Frontal cortex (tissue), 4 donors: ENCODE measurements around the gene EEFSEC. TPM values are rescaled to one million over a fixed set of nuclear protein-coding genes. Genes with fewer than 3 reads are reported as not detected.

ENCODE experiments used
- DNase-seq, 2 donors: peaks; one replicate each; pipeline ENCODE4 v3.0.0; 2012; ENCODE audit warnings: low spot score in 2 of 2
- FAIRE-seq: peaks from 2 replicates; lab custom pipeline; 2012; peaks lifted over from hg19 to GRCh38; lab: Jason Lieb, UNC
- total RNA-seq: library from RNA; depleted of rRNA; stranded (reverse); fragments of >200 nt; gene quantifications from one replicate; pipeline ENCODE4 v1.2.3, GENCODE V29; 2014
- donor health status: control.
- donor health status: control.
- donor health status: control.

EEFSEC gene
- total RNA-seq, 1 donor from 2014 or later = 7.7 TPM

DNA sequence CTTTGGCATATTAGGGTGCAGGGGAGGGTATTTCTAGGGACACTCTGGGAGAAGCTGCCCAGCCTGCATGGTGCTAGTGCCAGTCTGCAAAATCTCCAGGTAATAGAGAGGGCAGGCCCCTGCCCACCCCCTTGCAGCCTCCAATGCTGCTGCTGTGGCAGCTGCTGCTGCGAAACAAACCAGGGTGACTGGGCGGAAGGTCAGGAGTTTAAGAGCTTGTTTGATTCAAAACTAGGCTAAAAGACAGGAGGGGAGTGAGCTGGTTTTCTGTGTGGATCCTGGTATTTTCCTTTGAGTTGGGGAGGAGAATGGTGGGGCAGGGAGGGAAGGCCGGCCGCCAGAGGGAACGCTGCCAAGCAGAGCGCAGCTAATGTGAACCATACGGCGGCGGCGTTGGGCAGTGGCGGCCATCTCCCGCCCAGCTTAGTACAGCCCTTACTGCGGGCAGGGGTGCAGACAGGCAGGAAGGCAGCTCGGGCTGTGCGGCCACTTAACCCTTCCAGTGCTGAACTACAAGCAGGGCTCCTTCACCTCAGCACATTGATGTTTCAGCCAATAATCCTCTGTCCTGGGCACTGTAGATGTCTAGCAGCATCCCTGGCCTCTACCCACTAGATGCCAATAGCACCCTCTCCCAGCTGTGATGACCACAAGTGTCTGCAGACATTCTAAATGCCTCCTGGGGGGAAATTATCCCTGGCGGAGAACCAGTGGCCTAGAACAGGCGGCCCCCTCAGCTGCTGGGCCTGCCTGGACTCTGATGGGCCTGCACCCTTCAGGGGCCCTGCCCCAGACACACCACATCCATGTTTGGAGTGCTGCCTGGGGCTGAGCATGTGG lies 125.7 kb downstream of the EEFSEC start:
- DNase-seq (peak in 1 of 2 donors; percentile 44), FAIRE-seq (no peak)

DNA sequence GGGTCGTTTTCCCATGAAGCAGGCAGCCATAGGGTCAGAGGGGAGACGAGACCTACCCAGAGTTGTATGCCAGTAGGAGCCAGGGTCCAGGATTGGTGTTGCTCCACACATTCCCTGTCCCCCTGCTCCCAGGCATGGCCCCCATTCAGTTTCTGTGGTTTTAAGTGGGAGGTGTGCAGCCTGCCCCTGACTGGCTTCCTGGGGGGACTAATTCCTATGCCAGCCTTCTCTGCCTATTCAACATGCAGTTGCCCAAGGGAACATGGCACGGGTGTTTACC lies 126.3 kb downstream of the EEFSEC start:
- no peak for DNase-seq
- FAIRE-seq = no peak

DNA sequence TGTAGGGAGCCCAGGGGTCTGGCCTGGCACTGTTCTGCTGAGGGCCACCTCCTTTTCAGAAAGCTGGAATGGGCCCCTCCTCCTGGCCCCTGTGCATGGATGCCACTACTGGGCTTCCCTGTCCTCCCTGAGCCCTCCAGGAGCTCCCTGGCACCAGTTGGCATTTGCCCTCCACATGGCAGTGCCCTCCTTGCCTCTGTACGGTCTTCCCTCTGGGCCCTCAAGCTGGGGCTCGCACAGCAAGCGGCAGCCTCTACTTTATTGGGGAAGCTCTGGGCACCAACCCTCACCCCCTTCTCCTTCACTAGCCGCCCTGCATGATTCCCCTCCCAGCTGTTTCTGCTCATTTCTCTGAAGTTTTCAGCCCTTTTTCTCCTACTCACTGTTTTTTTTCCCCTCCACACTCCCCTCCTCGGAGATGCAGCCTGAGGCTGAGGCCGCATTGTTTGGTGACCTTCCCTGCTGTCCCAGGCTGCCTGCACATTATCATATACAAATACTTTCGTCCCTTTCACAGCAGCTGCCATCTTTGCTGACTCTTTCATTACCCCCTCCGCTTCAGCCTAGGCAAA lies 127.3 kb downstream of the EEFSEC start:
- no peak for FAIRE-seq
- DNase-seq = no peak

DNA sequence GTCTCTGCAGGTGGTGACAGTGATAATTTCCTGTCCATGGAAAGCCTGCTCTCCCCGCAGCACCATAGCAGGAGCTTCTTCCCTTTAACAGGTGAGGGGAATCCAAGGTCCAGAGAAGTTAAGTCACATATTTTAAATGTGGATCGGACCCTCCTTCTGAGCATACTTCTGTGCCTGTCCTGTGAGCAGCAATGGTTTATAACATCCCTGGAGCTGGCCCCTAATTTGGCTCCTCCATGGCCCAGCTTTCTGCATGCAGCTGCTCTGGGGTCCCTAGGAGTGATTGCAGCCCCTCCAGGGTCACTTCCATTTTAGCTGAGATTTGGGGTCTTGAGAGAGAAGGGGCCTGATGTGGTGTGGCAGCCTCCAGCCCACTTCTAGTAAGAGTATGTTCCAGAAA lies 127.8 kb downstream of the EEFSEC start:
- DNase-seq = no peak
- no peak for FAIRE-seq

DNA sequence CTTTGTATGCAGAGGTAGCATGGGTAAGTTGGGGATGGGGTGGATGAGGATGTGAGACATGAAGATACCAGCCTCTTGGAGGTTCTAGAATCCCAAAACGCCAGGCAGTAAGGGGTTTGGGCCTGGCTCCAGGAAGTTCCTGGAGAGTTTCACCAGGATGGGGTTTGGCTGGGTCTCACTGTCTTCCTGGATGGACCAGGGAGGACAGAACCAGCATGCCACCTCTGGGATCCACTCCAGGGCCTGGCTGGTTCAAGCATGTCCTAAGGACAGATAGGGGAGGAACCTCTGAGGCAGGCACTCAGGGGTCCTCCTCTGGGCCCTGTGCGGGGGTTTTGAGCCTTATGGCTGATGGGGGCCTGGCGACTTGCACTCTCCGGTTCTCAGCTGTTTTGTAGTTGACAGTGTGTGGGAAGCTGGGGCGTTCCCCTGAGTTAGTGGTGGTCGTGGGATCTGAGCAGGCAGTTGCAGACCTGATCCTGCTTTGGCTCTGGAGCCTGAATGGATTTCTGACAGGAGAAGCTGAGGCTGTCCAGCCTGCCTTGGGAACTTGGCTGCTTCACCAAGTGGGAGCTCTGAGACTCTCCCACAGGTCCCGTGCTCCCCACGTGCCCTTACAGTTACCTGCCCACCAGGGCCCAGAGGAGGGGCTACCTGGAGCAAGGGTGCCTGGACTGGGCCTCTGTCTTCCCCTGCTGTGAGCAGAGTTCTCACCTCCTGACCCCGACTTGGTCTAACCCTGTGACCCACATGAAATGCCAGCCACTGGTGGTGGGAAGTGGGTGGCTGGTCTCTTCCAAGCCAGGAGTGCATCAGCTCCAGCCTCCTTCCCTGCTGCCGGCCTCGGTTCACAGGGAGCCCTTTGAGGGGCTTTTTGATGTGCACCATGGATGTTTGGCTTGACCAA lies 128.4 kb downstream of the EEFSEC start:
- no peak for FAIRE-seq
- no peak for DNase-seq

DNA sequence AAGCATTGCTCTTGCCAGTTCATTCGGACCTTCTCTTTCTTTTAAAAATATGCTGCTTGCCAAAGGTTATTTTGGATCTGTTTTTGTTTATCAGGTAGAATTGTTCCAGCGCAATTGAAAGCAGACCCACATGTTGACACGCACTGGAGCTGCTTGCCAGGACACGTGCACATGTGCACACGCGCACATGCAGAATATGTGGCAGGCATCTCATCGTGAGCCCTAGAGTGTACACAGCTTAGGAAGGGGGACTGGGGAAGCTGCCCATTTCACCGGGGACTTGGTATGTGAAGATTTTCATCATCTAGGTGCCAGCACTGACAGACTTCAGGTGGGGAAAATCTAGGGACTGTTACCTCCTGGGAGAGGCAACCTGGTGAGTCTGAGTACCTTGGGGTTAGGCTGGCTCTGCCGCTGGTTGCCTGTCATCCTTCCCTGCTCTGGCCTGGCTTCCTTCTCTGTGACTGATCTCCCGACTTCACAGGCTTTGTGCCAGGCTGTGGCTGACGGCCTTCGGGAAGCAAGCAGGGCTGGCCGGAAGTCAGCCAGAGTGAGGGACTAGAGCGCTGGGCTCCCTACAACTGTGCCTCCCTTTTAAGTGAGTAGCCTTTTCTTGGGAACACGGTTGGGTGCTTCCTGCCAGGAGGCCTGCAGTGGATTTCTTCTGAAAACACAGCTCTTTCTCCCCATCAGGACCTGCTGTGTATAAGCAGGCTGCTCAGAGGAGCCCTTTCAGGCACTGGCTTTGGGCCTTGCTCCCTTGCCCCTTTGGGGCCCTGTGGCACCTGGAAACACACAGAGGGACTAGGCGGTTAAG lies 129.3 kb downstream of the EEFSEC start:
- FAIRE-seq = no peak
- no peak for DNase-seq

DNA sequence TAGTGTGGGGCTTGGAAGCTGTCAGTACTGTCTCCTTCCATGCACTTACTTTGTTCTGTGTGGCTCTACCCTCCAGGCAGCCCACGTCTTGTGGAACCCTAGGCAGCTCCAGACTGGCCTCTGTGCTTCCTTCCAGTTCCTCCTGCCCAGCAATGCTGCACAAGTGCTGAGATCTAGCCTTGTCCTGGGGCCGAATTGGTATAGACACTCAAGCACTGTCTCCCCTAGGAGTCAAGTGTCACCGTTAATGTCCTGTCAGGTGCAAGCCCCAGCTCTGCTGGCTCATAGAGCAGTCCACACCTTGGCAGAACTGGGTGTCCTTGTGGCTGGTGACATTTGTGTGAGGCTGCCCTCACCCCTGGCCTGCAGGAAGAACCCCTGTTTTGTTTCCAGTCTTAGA lies 130.1 kb downstream of the EEFSEC start:
- FAIRE-seq (no peak), DNase-seq (no peak)

DNA sequence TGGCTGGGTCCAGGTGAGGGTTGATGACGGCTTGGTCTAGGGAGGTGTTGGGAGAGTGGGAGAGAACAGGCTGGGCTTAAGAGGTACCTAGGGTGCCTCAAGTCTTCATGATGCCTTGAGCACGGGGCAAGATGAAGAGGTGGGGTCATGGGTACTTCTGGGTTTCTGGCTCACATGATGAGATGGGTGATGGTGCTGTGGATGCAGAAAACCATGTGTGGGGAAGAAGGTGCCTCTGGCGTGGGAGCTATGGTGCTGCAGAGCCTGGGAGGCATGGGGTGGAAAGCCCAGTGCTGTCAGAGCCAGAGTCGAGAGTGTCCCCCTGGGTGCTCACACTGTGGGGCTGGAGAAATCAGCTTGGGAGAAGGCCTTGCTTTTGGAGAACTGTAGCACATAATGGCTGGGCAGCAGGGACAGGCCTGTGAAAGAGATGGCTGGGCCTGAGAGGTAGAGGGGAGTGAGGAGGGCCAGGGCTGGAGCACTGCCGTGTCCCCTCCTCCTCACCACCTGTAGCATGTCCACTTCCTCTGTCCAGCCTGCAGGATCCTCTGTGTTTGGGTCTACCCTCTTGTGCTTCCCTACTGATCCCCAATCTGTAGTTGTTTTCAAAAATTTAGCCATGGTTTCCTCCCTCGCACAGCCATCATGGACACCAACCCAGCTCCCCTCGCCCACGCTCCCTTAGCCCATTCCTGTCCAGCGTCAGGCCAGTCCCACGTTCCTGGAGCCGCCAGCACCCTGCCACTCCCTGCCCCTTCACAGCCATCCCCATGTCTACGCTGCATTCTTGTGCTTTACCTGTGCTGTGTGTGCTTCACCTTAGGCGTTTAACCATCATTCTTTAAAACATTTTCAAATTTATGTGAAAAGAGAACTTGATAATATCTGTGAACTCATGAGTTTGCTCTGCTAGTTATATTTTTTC lies 132.0 kb downstream of the EEFSEC start:
- FAIRE-seq (no peak), DNase-seq (no peak)

DNA sequence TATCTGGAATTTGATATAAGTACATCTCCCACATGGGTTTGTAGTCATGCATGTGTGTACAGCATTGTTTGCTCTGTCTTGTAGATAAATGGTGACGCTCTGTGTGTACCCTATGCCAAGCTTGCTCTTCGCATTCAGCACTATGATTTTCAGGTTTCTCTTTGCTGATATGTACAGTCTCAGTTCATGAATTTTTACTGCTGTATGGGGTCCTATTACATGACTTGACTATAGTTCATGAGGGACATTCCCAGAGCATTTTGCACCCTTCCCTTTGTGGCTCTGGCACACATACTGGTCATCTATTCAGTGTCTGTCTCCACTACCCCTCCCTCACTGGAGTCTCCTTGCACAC lies 132.7 kb downstream of the EEFSEC start:
- FAIRE-seq = no peak
- DNase-seq = no peak

DNA sequence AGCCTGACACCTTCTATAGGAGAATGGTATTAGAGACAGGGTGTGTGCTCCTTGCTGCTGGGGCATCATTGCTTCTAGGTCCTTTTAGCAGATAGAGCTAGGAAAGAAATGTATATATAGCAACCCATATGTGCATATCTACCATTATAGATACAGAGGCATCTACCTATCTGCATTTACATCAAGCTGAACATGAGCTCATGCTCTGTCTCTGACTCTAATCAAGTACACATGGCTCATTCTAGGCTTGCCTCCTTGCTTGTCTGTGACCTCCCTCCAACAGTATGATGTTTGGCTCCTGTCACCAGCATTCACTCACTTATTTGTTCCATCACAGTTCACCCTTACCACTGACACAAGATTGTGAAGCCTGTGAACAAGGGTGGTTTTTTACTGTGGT lies 133.4 kb downstream of the EEFSEC start:
- no peak for DNase-seq

DNA sequence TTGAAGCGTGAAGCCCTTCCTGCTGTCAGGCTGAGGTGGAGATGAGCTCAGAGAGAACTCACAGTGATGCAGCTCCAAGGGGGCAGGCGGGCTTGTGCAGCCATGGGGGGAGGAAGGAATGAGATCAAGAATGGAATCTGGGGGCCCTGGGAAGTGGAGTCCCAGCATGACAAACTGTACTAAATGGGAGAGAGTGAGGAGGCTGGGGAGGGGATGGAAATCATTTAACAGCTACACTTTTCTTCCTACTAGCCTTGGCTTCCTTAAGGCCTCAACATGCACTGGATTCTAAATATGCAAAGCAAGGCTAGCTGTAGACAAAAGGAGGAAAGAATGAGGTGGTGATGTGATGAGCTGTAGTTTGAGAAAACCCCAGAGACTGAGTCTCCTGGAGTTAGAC lies 133.9 kb downstream of the EEFSEC start:
- FAIRE-seq = no peak
- DNase-seq = no peak

More for the DNA sequence above, 133.4 kb downstream of the EEFSEC start:
- no peak for FAIRE-seq

DNA sequence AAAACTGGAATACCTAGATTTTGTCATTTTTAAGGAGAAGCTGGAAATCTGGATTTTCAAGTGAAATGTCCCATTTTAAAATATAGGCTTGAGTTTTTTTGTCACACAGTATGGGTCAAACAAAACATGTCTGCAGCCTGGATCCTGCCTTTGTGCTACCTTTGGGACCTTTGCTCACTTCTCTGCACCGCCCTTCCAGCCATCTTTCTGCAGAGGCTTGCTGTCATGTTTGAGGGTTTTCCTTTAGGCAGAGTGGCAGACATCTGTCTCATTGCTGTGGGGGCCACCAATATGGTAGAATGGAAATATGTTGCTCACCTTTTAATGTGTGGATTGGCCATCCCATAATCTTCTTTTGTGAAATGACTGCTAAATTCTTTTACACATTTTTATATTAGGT lies 136.3 kb downstream of the EEFSEC start:
- DNase-seq (no peak), FAIRE-seq (no peak)

DNA sequence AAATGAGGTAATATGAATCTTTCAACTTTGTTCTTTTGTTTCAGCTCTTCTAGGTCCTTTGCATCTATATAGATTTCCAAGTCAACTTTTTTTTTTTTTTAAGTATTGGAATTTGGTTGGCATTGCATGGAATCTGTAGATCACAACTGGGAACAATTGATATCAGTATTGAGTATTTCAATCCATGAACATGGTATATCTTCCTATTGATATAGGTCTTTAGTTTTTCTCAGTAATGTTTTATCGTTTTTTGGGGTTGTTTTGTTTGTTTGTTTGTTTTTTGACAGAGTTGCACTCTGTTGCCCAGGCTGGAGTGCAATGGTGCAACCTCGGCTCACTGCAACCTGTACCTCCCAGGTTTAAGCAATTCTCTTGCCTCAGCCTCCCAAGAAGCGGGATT lies 137.2 kb downstream of the EEFSEC start:
- FAIRE-seq (no peak), DNase-seq (no peak)

DNA sequence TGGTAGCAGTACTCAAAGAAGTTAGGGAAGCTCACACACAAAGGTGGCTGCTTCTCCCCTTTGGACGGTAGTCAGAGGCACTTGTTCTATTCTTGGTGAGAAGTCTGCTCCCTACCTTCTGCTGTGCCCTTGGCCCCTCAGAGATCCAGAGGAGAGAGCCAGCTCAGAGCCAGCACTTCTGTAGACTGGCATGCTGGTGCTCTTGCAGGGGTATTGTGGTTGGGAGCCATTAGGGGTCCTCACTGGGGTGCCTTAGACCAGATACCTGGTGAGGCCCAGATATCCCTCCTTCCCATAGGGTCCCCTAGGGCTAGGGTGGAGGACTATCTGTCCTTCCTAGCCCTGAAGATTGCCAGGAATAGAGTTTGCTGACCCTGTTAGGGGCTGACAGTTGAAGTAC lies 140.6 kb downstream of the EEFSEC start:
- FAIRE-seq = no peak
- DNase-seq = no peak

DNA sequence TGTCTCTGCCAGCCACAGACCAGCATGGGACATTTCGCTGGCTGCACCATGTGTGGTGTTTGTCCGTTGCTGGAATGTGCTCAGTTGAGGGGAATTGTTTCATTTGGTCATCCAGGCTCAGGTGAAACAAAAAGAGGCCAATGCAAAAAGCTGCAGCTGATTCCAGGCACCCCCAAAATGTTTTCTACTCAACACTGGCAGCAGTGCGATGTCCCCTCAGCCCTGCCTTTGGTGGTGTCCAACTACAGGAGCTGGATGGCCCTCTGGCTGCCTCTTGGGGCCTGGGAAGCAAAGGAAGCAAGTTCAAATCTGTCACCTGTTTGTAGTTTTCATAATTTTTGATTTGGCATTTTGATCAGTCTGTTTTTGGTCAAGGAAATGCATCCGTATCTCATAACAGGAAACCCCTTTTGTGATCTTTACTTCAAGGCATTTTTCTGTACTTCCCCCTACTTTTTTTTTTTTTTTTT lies 141.8 kb downstream of the EEFSEC start:
- no peak for DNase-seq
- no peak for FAIRE-seq

DNA sequence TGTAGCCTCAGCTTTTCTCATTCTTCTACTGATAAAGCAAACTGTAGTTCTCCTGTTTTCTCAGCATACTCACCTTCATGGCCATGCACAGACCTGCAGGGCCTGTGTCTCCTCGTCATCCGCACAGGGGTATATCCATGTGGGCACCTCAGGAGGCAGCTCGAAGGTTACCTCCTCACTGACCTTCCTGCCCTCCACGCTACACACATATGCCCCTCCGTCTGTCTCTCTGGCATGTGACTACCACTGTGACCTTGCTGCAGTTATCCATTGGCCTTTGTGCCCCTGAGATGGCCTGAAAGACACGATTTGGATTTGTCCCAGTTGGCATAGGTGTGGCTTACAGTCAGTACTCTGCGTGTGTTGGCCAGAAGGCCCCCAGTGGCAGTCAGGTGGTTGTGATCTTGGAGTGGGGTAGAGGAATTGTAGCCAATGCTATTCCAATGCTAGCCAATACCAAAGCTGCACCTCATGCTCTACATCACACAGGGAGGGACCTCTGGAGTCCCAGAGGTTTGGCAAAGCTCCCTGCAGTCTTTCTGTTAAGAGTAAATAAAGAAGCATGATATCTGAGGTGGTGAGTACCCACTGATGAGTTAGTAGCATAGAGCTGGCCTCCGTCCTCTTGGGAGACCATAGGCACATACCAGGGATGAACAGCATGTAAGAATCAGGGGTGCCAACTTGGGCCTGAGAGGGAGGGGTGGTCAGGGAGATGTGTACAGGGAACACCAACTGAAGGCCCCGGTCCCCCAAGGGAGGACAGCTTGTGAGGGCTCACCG lies 143.4 kb downstream of the EEFSEC start:
- DNase-seq = no peak
- no peak for FAIRE-seq

DNA sequence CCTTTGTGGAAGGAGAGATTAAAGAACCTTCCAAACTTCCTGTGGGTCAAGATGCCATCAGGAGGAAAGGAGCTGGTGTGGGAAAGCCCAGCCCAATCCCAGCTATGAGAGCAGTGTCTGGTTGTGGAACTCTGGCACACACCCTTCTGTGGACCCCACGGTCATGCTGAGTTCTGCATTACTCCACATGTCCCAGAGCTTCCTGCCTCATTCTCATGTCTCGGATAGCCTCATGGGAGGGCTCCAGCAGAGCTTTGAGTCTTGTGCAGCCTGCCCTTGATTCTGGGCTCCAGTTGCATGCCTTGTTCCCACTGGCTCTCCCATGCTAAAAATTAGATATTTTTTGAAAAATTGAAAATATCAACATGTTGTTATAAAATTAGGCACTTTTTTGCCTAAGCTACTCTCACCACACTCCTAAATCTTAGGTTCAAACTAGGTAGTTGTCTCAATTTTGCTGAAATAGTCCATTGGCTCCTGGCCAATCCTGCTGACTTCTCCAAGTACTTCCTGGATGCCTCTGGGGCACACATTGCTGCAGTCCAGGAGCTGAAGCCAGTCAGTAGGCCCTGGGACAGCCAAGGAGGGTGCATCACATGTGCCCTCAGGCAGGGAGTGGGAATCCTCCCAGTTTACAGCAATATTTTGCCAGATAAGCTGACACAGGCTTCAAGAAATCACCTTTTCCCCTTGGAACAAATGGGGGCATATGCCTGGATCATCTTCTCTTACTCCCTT lies 144.3 kb downstream of the EEFSEC start:
- FAIRE-seq (no peak), DNase-seq (no peak)
